GM12874 (cell line): ENCODE data around the gene OOSP1.

Experiments
- CTCF ChIP-seq: IDR thresholded peaks from 2 replicates; pipeline ENCODE4 v1.5.1; 2011; ENCODE audit warnings: low read depth, mild to moderate bottlenecking, control low read depth, low read length, moderate library complexity; ENCODE audit not compliant: insufficient read depth

OOSP1 gene

DNA sequence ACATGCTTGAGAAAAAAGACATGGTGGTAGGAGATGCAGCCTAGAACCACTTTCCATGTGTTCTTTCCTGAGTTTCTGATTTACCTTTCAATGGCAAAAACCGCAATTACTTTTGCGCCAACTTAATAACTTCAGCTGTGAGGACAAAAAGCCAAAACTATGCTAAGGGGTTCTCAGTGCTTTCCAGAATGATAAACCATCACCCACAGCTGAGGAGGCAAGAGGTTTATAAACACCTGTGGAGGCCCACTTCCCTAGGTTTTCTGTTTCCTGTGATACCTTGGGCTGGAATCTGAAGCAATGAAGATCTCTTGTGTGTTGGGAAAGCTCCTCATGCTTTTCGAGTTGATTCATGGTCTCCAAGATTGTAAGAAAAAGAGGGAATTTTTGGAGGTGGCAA lies 25.5 kb downstream of the OOSP1 start, which contains the start of gene OOSP4A:
Gene OOSP4A (plus strand): TSS at position 301 of the 400 bp plus-strand sequence. CDS start 0 bp downstream, at position 301.
- TF ChIP-seq CTCF, result no peak

GRCh38 chr11:59965424-59965823 lies 27.2 kb downstream of the OOSP1 start:
- no peak for TF ChIP-seq CTCF

DNA sequence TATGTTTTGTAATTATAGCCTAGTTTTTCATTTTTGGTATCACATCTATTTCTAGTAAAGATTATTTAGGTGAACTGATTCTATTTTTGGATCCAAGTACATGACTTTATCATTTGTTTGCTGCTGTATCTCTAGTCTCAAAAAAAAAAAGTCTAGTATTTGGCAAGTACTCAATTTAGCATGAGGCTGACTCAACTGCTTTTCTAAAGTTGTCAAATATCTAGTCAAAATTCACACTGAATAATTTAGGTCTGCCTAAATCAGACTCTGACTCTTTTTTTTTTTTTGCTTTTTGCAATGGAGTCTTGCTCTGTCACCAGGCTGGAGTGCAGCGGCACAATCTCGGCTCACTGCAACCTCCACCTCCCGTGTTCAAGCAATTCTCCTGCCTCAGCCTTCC lies 28.0 kb downstream of the OOSP1 start:
- no peak for TF ChIP-seq CTCF

- TF ChIP-seq CTCF, result no peak
Measured at GRCh38 chr11:59967677-59968394, 29.6 kb downstream of the OOSP1 start.

DNA sequence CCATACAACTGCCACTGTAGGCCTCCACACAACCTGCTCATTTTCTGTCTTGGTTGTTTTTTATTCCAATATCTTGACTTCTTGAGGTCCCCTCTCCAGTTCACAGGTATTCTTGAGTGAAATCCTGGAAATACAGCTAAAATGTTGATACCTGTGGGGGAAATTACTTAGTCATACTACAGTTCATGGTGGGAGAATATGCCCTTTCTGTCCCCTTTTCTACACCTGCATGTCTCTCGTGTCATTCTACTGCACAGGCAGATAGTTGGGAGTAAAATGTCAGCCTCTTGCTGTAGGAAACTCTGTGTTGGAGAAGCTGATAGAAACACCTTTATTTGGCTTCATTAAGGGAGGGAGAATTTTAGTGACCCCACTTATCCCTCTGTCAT lies 30.2 kb downstream of the OOSP1 start:
- TF ChIP-seq CTCF, result no peak

GRCh38 chr11:59973097-59973496 lies 34.9 kb downstream of the OOSP1 start:
- no peak for TF ChIP-seq CTCF

GRCh38 chr11:59981106-59981770 lies 43.0 kb downstream of the OOSP1 start:
- TF ChIP-seq CTCF, result no peak
